ENCODE results near the gene FRMPD4.

- TF ChIP-seq CTCF (conservative IDR thresholded peaks at IDR 0.05 in 1 of 2, IDR thresholded peaks at IDR 0.05 in 1 of 2; ENCODE audit: low read depth in 1 of 2, low read length in 2 of 2) (no peak), EZH2 (IDR thresholded peaks at IDR 0.05; ENCODE audit: low read length, missing control alignments) (no peak)
These were observed 36.1 kb downstream of the FRMPD4 start for GRCh38 chrX:12174358-12174757.
